Caco-2 (cell line): Measurements from ENCODE around the gene PPFIA4. TPM values are rescaled to one million over a fixed set of nuclear protein-coding genes. Genes with fewer than 3 reads are reported as not detected.

Experiments
- BruUV-seq: library from RNA; stranded (reverse); fragments of 400-500 nt; replicated peaks from 2 replicates; lab custom pipeline; 2021; lab: Mats Ljungman, UMichigan
- CTCF ChIA-PET: fragments of 300-600 bp; sonication (Branson Sonifier 250); formaldehyde crosslinking; loops from one replicate; lab custom pipeline; 2022; ENCODE audit warnings: antibody characterized with exemption; lab: Charles Lee
- POLR2A ChIA-PET: fragments of 300-600 bp; sonication (Branson Sonifier 250); formaldehyde crosslinking; loops from one replicate; lab custom pipeline; 2022; ENCODE audit warnings: antibody characterized with exemption; lab: Charles Lee
- DNase-seq, 2 experiments: peaks; one replicate each; pipeline versions ENCODE4 v3.0.0 to v3.0.0-alpha.2; 2020 to 2022
- H3K27me3 ChIP-seq: replicated peaks from 2 replicates; pipeline ENCODE4 v1.6.0; 2011; ENCODE audit warnings: low read length; ENCODE audit not compliant: control insufficient read depth, insufficient read depth
- H3K36me3 ChIP-seq: 2 replicates; pipeline ENCODE4 v1.5.1; 2011; ENCODE audit warnings: low read length; ENCODE audit not compliant: control insufficient read depth, insufficient read depth
- H3K4me1 ChIP-seq: fragments of 250-450 bp; sonication (Bioruptor Pico); 2 replicates; pipeline ENCODE4 v1.5.1; 2020; ENCODE audit warnings: mild to moderate bottlenecking
- H3K4me3 ChIP-seq: 2 replicates; pipeline ENCODE4 v1.5.1; 2011; ENCODE audit warnings: low read depth, mild to moderate bottlenecking, control low read depth, low read length
- H3K9me3 ChIP-seq: fragments of 250-450 bp; sonication (Bioruptor Pico); 2 replicates; pipeline ENCODE4 v1.5.1; 2020; ENCODE audit warnings: mild to moderate bottlenecking, moderate library complexity
- H3K27ac Mint-ChIP-seq: one replicate; pipeline ENCODE4 v1.8.0; 2022; ENCODE audit warnings: mixed read lengths; ENCODE audit not compliant: unreplicated experiment
- H3K27me3 Mint-ChIP-seq: one replicate; pipeline ENCODE4 v1.8.0; 2022; ENCODE audit warnings: mixed read lengths; ENCODE audit not compliant: insufficient read depth, unreplicated experiment
- H3K36me3 Mint-ChIP-seq: one replicate; pipeline ENCODE4 v1.8.0; 2022; ENCODE audit warnings: mild to moderate bottlenecking, mixed read lengths; ENCODE audit not compliant: insufficient read depth, unreplicated experiment
- H3K4me1 Mint-ChIP-seq: one replicate; pipeline ENCODE4 v1.8.0; 2022; ENCODE audit warnings: low read depth, mixed read lengths; ENCODE audit not compliant: unreplicated experiment
- H3K4me3 Mint-ChIP-seq: one replicate; pipeline ENCODE4 v1.8.0; 2022; ENCODE audit warnings: mild to moderate bottlenecking, moderate library complexity, mixed read lengths; ENCODE audit not compliant: unreplicated experiment
- H3K9me3 Mint-ChIP-seq: one replicate; pipeline ENCODE4 v1.8.0; 2022; ENCODE audit warnings: mixed read lengths; ENCODE audit not compliant: unreplicated experiment
- intact Hi-C: fragments of 100-400 bp; cut with micrococcal nuclease; formaldehyde crosslinking; loops from one replicate; pipeline ENCODE4 v1.10.0; 2022; ENCODE audit not compliant: unreplicated experiment
- total RNA-seq: library from RNA; stranded (reverse); gene quantifications from 2 replicates; pipeline ENCODE4 v1.2.3, GENCODE V29; 2022
- TF ChIP-seq, protein P1 (sequence below), 2 experiments: fragments of 200-600 bp in 1 of 2; IDR thresholded peaks; 1 replicate in 1 of 2; 2 replicates in 1 of 2; pipeline versions ENCODE4 v1.5.1 to v1.8.0; 2011 to 2022; ENCODE audit warnings: antibody characterized with exemption in 1 of 2, control low read depth in 1 of 2, inconsistent platforms in 1 of 2, low read depth in 1 of 2, low read length in 1 of 2, mild to moderate bottlenecking in 1 of 2, moderate library complexity in 1 of 2; ENCODE audit not compliant: insufficient read depth in 1 of 2, severe bottlenecking in 1 of 2, unreplicated experiment in 1 of 2

The PPFIA4 gene
- total RNA-seq, 1 experiment from 2014 or later = 9.4 TPM

DNA sequence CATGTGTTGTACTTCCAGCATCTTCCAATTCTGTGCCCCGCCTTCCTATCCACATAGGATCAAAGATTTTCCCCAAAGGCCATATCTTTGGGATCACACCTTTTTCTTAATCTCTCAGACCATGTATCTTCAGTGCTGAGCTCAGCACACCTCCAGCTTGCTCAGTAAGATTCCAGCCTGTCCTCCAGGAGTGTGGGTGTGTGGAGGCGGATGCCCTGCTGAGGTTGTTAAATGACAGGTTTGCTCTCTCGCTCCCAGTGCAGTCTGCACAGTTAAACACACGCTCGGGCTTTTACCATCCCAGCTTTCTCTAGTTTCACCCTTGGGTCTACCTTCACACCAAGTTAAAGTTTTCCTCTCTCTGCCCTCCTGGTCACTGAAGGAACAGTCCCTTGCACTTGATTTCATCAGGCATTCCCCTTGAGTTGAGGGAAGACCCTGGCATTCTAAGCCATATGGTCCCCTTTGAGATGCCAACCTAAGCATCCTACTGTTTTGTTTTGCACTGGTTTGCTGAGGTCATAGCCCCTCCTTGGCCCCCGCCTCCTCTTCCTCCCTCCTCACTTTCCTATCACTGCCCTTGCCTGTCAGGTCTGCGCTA is 45.8 kb downstream of the PPFIA4 start:
- Histone ChIP-seq H3K36me3 (peaks cover 1% of the 10 kb centered on the region; the same call in 1 of the 2 replicates), H3K4me1 (no peaks in the 10 kb centered on the region), H3K9me3 (no peaks in the 10 kb centered on the region), H3K4me3 (no peak overlapping the region), H3K27me3 (no peaks in the 10 kb centered on the region)
- no peaks in the 10 kb centered on the region for H3K4me1 Mint-ChIP-seq
- ChIA-PET POLR2A (no interaction called here), CTCF (no interaction called here)
- no peaks in the 10 kb centered on the region for H3K36me3 Mint-ChIP-seq
- no TSS peak for BruUV-seq
- DNase-seq = no peak
- TF ChIP-seq, protein P1, sequence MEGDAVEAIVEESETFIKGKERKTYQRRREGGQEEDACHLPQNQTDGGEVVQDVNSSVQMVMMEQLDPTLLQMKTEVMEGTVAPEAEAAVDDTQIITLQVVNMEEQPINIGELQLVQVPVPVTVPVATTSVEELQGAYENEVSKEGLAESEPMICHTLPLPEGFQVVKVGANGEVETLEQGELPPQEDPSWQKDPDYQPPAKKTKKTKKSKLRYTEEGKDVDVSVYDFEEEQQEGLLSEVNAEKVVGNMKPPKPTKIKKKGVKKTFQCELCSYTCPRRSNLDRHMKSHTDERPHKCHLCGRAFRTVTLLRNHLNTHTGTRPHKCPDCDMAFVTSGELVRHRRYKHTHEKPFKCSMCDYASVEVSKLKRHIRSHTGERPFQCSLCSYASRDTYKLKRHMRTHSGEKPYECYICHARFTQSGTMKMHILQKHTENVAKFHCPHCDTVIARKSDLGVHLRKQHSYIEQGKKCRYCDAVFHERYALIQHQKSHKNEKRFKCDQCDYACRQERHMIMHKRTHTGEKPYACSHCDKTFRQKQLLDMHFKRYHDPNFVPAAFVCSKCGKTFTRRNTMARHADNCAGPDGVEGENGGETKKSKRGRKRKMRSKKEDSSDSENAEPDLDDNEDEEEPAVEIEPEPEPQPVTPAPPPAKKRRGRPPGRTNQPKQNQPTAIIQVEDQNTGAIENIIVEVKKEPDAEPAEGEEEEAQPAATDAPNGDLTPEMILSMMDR (IDR thresholded peaks at IDR 0.05; ENCODE audit: insufficient read depth in 1 of 2, low read depth in 1 of 2, low read length in 1 of 2, severe bottlenecking in 1 of 2, unreplicated experiment in 1 of 2) = no peak
- intact Hi-C loops = no loop called here
- no peaks in the 10 kb centered on the region for H3K27me3 Mint-ChIP-seq
- H3K9me3 Mint-ChIP-seq = no peaks in the 10 kb centered on the region
- no peak overlapping the region for H3K4me3 Mint-ChIP-seq
- H3K27ac Mint-ChIP-seq = peak overlapping the region; percentile 65

DNA sequence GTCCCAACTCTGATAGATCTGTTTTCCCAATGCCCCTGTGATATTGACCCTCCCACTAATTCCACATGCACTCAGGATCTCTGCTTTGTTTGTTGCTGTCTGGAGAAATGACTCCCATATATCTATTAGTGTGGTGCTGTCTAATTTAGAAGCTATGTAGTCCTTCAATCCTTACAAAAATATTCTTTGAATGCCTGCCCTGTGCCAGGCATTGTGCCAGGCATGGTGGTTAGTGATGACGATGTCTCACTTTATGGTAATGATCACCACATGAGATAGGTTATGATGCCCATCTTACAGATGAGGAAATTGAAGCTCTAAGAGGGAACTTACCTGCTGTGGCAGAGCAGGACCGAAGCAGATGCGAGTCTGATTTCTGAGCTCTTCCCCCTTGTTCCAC is 46.6 kb downstream of the PPFIA4 start:
- H3K27me3 Mint-ChIP-seq = no peaks in the 10 kb centered on the region
- no peaks in the 10 kb centered on the region for H3K36me3 Mint-ChIP-seq
- intact Hi-C loops = no loop called here
- no peaks in the 10 kb centered on the region for H3K9me3 ChIP-seq
- H3K9me3 Mint-ChIP-seq = no peaks in the 10 kb centered on the region
- CTCF ChIA-PET = interaction anchor here (1.3 kb wide), 1 partner anchor 17 kb away, joined by 4 read pairs; no protein-coding TSS in a partner anchor
- H3K4me3 ChIP-seq = no peak overlapping the region
- no peaks in the 10 kb centered on the region for H3K4me1 Mint-ChIP-seq
- H3K4me3 Mint-ChIP-seq = no peak overlapping the region
- no peak for DNase-seq
- no TSS peak for BruUV-seq
- TF ChIP-seq, protein P1 (IDR thresholded peaks at IDR 0.05; ENCODE audit: insufficient read depth in 1 of 2, low read depth in 1 of 2, low read length in 1 of 2, severe bottlenecking in 1 of 2, unreplicated experiment in 1 of 2) = no peak
- H3K36me3 ChIP-seq = peaks cover 1% of the 10 kb centered on the region; the same call in 1 of the 2 replicates
- H3K27me3 ChIP-seq = no peaks in the 10 kb centered on the region
- H3K4me1 ChIP-seq = no peaks in the 10 kb centered on the region
- H3K27ac Mint-ChIP-seq = peak overlapping the region; percentile 65
- POLR2A ChIA-PET = interaction anchor here (0.6 kb wide), 1 partner anchor 13 kb away, joined by 20 read pairs; the partner anchor contains the start of gene MYOG

DNA sequence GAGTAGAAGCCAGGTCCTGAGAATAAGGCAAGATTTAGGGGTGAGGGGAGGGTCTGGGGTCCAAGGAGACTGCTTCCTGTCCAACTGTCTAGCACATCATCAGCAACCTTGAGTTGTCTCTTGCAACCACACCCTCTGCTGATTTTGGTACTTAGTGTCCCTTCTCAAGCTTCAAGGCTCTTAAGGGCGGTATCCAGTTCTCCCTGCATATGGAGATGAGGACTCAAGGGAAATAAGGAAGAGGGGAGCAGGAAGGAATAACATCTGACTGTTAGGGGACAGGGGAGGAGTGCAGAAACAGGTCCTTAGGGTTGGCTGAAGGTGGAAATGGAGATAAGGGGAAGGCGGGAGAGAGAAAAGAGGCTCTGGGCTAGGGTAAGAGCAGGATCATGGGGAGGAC is 47.2 kb downstream of the PPFIA4 start:
- no peaks in the 10 kb centered on the region for H3K27me3 Mint-ChIP-seq
- no peaks in the 10 kb centered on the region for H3K9me3 Mint-ChIP-seq
- Histone ChIP-seq H3K4me1 (no peaks in the 10 kb centered on the region), H3K9me3 (no peaks in the 10 kb centered on the region), H3K36me3 (peaks cover 1% of the 10 kb centered on the region; the same call in 1 of the 2 replicates), H3K4me3 (no peak overlapping the region), H3K27me3 (no peaks in the 10 kb centered on the region)
- ChIA-PET POLR2A (no interaction called here), CTCF (interaction anchor here (1.3 kb wide), 1 partner anchor 18 kb away, joined by 4 read pairs; no protein-coding TSS in a partner anchor)
- TF ChIP-seq, protein P1 (IDR thresholded peaks at IDR 0.05; ENCODE audit: insufficient read depth in 1 of 2, low read depth in 1 of 2, low read length in 1 of 2, severe bottlenecking in 1 of 2, unreplicated experiment in 1 of 2) = no peak
- H3K27ac Mint-ChIP-seq = no peak overlapping the region
- no peaks in the 10 kb centered on the region for H3K36me3 Mint-ChIP-seq
- no TSS peak for BruUV-seq
- H3K4me1 Mint-ChIP-seq = no peaks in the 10 kb centered on the region
- H3K4me3 Mint-ChIP-seq = no peak overlapping the region
- intact Hi-C loops = no loop called here
- DNase-seq = no peak
